Measurements from ENCODE around the gene NT5DC1.

GRCh38 chr6:116292553-116292952 lies 191.9 kb downstream of the NT5DC1 start:
- TF ChIP-seq CTCF (conservative IDR thresholded peaks at IDR 0.05; ENCODE audit: low read depth, low read length) (no peak), EZH2 (IDR thresholded peaks at IDR 0.05; ENCODE audit: borderline replicate concordance, low read depth, low read length, poor library complexity, severe bottlenecking) (no peak)
